GM12892 (cell line): ENCODE results near the gene DOK4.

ENCODE experiments used
- POLR2A ChIP-seq: IDR thresholded peaks from 2 replicates; pipeline ENCODE4 v1.6.1; 2011; ENCODE audit warnings: low read depth, low read length, control low read depth
- POLR2AphosphoS5 ChIP-seq: IDR thresholded peaks from 2 replicates; pipeline ENCODE4 v1.6.1; 2011; ENCODE audit warnings: low read depth, low read length, control low read depth

- TF ChIP-seq POLR2A (no peak), POLR2AphosphoS5 (no peak)
These were observed 23.1 kb upstream of the DOK4 start for GRCh38 chr16:57509231-57509923.
